SK-N-SH (cell line): Measurements from ENCODE around the gene KRTAP6-3. TPM values are rescaled to one million over a fixed set of nuclear protein-coding genes. Genes with fewer than 3 reads are reported as not detected.

ENCODE experiments used
- polyA plus RNA-seq, 3 experiments: library from polyadenylated mRNA; depleted of rRNA; stranded (reverse); fragments of >200 nt; gene quantifications; 2 replicates each; pipeline ENCODE4 v1.2.3, GENCODE V29; 2012
- small RNA-seq, 7 experiments: library from RNA; depleted of rRNA; stranded (forward); fragments of <200 nt; gene quantifications; one replicate each; pipeline ENCODE3, GENCODE V24; 2012

The KRTAP6-3 gene
- polyA plus RNA-seq, 1 of the 3 experiments (the other 2 are of a cell fraction), result not detected

Small RNA genes lying within 50 kb of the gene (small RNA-seq; reads per million reads assigned to genes)
- gene KRTAP20-1 (0 reads per million in 7 experiments), gene KRTAP20-3 (0 reads per million in 7 experiments), gene KRTAP20-4 (0 reads per million in 7 experiments), gene KRTAP22-1 (0 reads per million in 7 experiments), gene KRTAP22-2 (0 reads per million in 7 experiments)

Other genes starting within 250 kb of the KRTAP6-3 start
- gene KRTAP23-1, start 243.8 kb upstream of the KRTAP6-3 start, polyA plus RNA-seq (2012; rRNA removed), result not detected in 2 replicates
- not detected in 2 replicates for gene KRTAP13-2, start 220.2 kb upstream of the KRTAP6-3 start, polyA plus RNA-seq (2012; rRNA removed)
- not detected in 2 replicates for gene KRTAP13-1, start 196.4 kb upstream of the KRTAP6-3 start, polyA plus RNA-seq (2012; rRNA removed)
- not detected in 2 replicates for gene KRTAP13-3, start 166.5 kb upstream of the KRTAP6-3 start, polyA plus RNA-seq (2012; rRNA removed)
- not detected in 2 replicates for gene KRTAP13-4, start 162.2 kb upstream of the KRTAP6-3 start, polyA plus RNA-seq (2012; rRNA removed)
- gene KRTAP15-1, start 152.2 kb upstream of the KRTAP6-3 start, polyA plus RNA-seq (2012; rRNA removed), result not detected in 2 replicates
- gene KRTAP19-1, start 112.1 kb upstream of the KRTAP6-3 start, polyA plus RNA-seq (2012; rRNA removed), result not detected in 2 replicates
- not detected in 2 replicates for gene KRTAP19-2, start 105.0 kb upstream of the KRTAP6-3 start, polyA plus RNA-seq (2012; rRNA removed)
- gene KRTAP19-3, start 100.4 kb upstream of the KRTAP6-3 start, polyA plus RNA-seq (2012; rRNA removed), result not detected in 2 replicates
- gene KRTAP19-4, start 95.3 kb upstream of the KRTAP6-3 start, polyA plus RNA-seq (2012; rRNA removed), result not detected in 2 replicates
- gene KRTAP19-5, start 90.3 kb upstream of the KRTAP6-3 start, polyA plus RNA-seq (2012; rRNA removed), result not detected in 2 replicates
- gene KRTAP19-6, start 50.6 kb upstream of the KRTAP6-3 start, polyA plus RNA-seq (2012; rRNA removed), result not detected in 2 replicates
- not detected in 2 replicates for gene KRTAP19-7, start 31.1 kb upstream of the KRTAP6-3 start, polyA plus RNA-seq (2012; rRNA removed)
- gene KRTAP22-2, start 2.0 kb upstream of the KRTAP6-3 start, polyA plus RNA-seq (2012; rRNA removed), result not detected in 2 replicates
- not detected in 2 replicates for gene KRTAP6-2, start 6.5 kb downstream of the KRTAP6-3 start, polyA plus RNA-seq (2012; rRNA removed)
- not detected in 2 replicates for gene KRTAP22-1, start 8.6 kb downstream of the KRTAP6-3 start, polyA plus RNA-seq (2012; rRNA removed)
- gene KRTAP6-1, start 21.5 kb downstream of the KRTAP6-3 start, polyA plus RNA-seq (2012; rRNA removed), result not detected in 2 replicates
- gene KRTAP20-1, start 24.0 kb downstream of the KRTAP6-3 start, polyA plus RNA-seq (2012; rRNA removed), result not detected in 2 replicates
- gene KRTAP20-4, start 28.2 kb downstream of the KRTAP6-3 start, polyA plus RNA-seq (2012; rRNA removed), result not detected in 2 replicates
- not detected in 2 replicates for gene KRTAP20-2, start 42.8 kb downstream of the KRTAP6-3 start, polyA plus RNA-seq (2012; rRNA removed)
- gene KRTAP20-3, start 50.4 kb downstream of the KRTAP6-3 start, polyA plus RNA-seq (2012; rRNA removed), result not detected in 2 replicates
- not detected in 2 replicates for gene KRTAP21-3, start 126.3 kb downstream of the KRTAP6-3 start, polyA plus RNA-seq (2012; rRNA removed)
- gene KRTAP21-2, start 154.8 kb downstream of the KRTAP6-3 start, polyA plus RNA-seq (2012; rRNA removed), result not detected in 2 replicates
- not detected in 2 replicates for gene KRTAP21-1, start 163.0 kb downstream of the KRTAP6-3 start, polyA plus RNA-seq (2012; rRNA removed)
- gene KRTAP8-1, start 220.8 kb downstream of the KRTAP6-3 start, polyA plus RNA-seq (2012; rRNA removed), result not detected in 2 replicates
- not detected in 2 replicates for gene KRTAP7-1, start 237.3 kb downstream of the KRTAP6-3 start, polyA plus RNA-seq (2012; rRNA removed)